Ovary (tissue), 9 donors: ENCODE results near the gene CHPT1. TPM values are rescaled to one million over a fixed set of nuclear protein-coding genes. Genes with fewer than 3 reads are reported as not detected.

Source experiments
- DNase-seq, 5 donors: peaks; one replicate each; pipeline ENCODE4 v3.0.0-alpha.2; 2019 to 2020
- H3K27ac ChIP-seq, 2 donors: fragments of 200-600 bp; one replicate each; pipeline versions ENCODE4 v1.5.1 to v1.8.0; 2019 to 2022
- H3K27me3 ChIP-seq: fragments of 200-600 bp; one replicate; pipeline ENCODE4 v1.8.0; 2022
- H3K36me3 ChIP-seq: fragments of 200-600 bp; sonication (generic); one replicate; pipeline ENCODE4 v1.5.1; 2019
- H3K4me1 ChIP-seq: one replicate; pipeline ENCODE4 v1.8.1; 2013; ENCODE audit warnings: mild to moderate bottlenecking, moderate library complexity; ENCODE audit not compliant: insufficient read depth
- H3K4me3 ChIP-seq: fragments of 200-600 bp; sonication (generic); one replicate; pipeline ENCODE4 v1.5.1; 2017
- H3K9me3 ChIP-seq, 2 donors: fragments of 200-600 bp in 1 of 2; sonication (generic) in 1 of 2; one replicate each; pipeline versions ENCODE4 v1.5.1 to v1.8.1; 2013 to 2019; ENCODE audit warnings: mild to moderate bottlenecking in 1 of 2, moderate library complexity in 1 of 2
- EP300 ChIP-seq: sonication (generic); formaldehyde crosslinking; IDR thresholded peaks from one replicate; pipeline ENCODE4 v1.6.1; 2017; ENCODE audit warnings: antibody characterized with exemption
- POLR2A ChIP-seq: fragments of 450-650 bp; IDR thresholded peaks from one replicate; pipeline ENCODE4 v1.6.1; 2017; ENCODE audit warnings: antibody characterized with exemption, mild to moderate bottlenecking, moderate library complexity
- WGBS, 3 donors: extraction: QIAGEN DNeasy Blood & Tissue Kit in 1 of 3; methylation state at CpG; one replicate each; pipeline versions ENCODE4 v1.1.5 to v1.1.7; 2013 to 2017; 5-methylcytosine and 5-hydroxymethylcytosine counted together
- intact Hi-C, 4 donors: fragments of 100-400 bp; cut with DNase I; formaldehyde crosslinking; loops; one replicate each; pipeline versions ENCODE4 v1.11.0 to v1.15.1; 2022 to 2023
- polyA plus RNA-seq, 2 donors: library from polyadenylated mRNA; stranded (reverse); fragments of 200-250 nt in 1 of 2; fragments of 350-450 nt in 1 of 2; fragmentation: Illumina TruSeq in 1 of 2; extraction: RNeasy Lipid Tissue Mini Kit (QIAGEN cat#74804) in 1 of 2; gene quantifications; one replicate each; pipeline ENCODE4 v1.2.3, GENCODE V29; 2013 to 2014
- total RNA-seq, 7 donors: library from RNA; depleted of rRNA in 2 of 7; stranded (reverse); fragments of >200 nt in 2 of 7; fragmentation: NEBNext Ultra II Directional in 3 of 7; extraction: Animal tissue kit (Norgen Biotek cat#: 25700) in 3 of 7; gene quantifications; one replicate each; pipeline versions ENCODE4 v1.1.0 to v1.2.4, GENCODE V29; 2016 to 2023
- TF ChIP-seq, protein P1 (sequence below), 3 donors: fragments of 450-650 bp in 2 of 3; fragments of 200-600 bp in 1 of 3; IDR thresholded peaks; one replicate each; pipeline versions ENCODE4 v1.5.1 to v1.8.0; 2016 to 2022; ENCODE audit warnings: antibody characterized with exemption in 3 of 3, mild to moderate bottlenecking in 1 of 3
- donor health status: DM: no; HTN: no; CAD: no; lungs with moderate emphysema.
- donor health status: DM: no; HTN: no; CAD: no.
- donor health status: Bipolar disorder and iron deficiency.
- donor health status: DM: yes; HTN: yes; CAD: no.
- donor health status: DM: no; HTN: no; CAD: no.
- donor health status: DM: yes; HTN: yes; CAD: no.

The CHPT1 gene
- total and polyA plus RNA-seq, 9 donors = 25.8 to 89.4 (median 31.4) TPM

DNA sequence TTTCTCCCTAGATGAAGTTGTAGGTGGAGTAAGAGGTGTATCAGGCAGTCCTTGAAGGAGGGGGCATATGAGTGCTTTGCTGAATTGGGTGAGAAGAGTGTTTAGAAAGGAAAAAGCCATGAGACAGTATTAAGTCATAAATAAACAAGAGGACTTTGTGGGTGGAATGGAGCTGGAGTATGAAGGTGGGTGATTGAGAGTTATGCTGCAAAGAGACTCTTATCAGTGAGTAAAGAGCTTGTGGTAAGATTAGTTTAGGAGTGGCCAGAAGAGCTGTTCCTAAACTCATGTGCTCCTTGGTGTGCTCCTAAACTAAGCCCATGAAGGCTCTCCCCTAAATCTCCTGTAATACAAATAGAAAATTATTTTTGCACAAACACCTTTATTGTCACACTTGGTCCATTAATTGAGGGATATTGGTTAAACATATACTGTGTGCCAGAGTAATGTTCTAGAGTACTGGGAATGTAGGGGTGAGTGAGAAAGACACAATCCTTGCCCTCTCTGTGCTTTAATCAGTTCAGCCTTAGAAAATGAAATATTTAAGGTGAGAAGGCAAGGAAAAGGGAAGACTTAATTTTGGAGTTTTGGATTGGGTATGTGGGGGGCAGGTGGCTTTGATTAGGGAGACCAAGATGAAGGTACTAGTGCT is 9.8 kb downstream of the CHPT1 start:
- no peaks in the 10 kb centered on the region for H3K9me3 ChIP-seq
- no peak overlapping the region for H3K4me3 ChIP-seq
- H3K36me3 ChIP-seq = no peaks in the 10 kb centered on the region
- H3K4me1 ChIP-seq = peaks cover 2% of the 10 kb centered on the region
- DNase-seq = no peak
- no peak for TF ChIP-seq EP300
- TF ChIP-seq, protein P1, sequence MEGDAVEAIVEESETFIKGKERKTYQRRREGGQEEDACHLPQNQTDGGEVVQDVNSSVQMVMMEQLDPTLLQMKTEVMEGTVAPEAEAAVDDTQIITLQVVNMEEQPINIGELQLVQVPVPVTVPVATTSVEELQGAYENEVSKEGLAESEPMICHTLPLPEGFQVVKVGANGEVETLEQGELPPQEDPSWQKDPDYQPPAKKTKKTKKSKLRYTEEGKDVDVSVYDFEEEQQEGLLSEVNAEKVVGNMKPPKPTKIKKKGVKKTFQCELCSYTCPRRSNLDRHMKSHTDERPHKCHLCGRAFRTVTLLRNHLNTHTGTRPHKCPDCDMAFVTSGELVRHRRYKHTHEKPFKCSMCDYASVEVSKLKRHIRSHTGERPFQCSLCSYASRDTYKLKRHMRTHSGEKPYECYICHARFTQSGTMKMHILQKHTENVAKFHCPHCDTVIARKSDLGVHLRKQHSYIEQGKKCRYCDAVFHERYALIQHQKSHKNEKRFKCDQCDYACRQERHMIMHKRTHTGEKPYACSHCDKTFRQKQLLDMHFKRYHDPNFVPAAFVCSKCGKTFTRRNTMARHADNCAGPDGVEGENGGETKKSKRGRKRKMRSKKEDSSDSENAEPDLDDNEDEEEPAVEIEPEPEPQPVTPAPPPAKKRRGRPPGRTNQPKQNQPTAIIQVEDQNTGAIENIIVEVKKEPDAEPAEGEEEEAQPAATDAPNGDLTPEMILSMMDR (IDR thresholded peaks at IDR 0.05) = no peak
- no peaks in the 10 kb centered on the region for H3K27me3 ChIP-seq
- H3K27ac ChIP-seq = no peak overlapping the region
- intact Hi-C loops = no loop called here

DNA sequence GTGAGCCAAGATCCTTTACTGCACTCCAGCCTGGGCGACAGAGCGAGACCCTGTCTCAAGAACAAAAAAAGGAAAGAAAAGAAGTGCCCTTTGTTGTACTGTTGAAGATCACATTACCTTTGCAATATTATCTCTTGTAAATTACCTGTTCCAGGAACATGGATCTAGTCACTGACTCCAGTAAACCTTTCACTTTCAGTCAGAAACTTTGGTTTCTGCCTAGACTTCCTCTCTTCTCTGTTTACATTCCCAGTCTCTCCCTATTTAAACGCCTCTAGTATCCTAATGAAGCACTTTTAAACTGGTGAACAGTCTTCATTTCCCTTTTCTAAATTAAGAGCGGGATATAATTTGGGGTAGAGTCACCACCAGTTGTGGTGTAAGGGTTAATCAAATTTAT is 12.8 kb downstream of the CHPT1 start:
- intact Hi-C loops = no loop called here
- no peaks in the 10 kb centered on the region for H3K36me3 ChIP-seq
- DNase-seq = no peak
- no peaks in the 10 kb centered on the region for H3K9me3 ChIP-seq
- no peak overlapping the region for H3K27ac ChIP-seq
- H3K4me3 ChIP-seq = no peak overlapping the region
- H3K27me3 ChIP-seq = no peaks in the 10 kb centered on the region
- H3K4me1 ChIP-seq = peaks cover 2% of the 10 kb centered on the region
- TF ChIP-seq, protein P1 (IDR thresholded peaks at IDR 0.05) = no peak
- TF ChIP-seq POLR2A (no peak), EP300 (no peak)
- WGBS, 3 donors = 79 to 85% (median 80%) methylated on average over 4 of the region's 4 CpGs

DNA sequence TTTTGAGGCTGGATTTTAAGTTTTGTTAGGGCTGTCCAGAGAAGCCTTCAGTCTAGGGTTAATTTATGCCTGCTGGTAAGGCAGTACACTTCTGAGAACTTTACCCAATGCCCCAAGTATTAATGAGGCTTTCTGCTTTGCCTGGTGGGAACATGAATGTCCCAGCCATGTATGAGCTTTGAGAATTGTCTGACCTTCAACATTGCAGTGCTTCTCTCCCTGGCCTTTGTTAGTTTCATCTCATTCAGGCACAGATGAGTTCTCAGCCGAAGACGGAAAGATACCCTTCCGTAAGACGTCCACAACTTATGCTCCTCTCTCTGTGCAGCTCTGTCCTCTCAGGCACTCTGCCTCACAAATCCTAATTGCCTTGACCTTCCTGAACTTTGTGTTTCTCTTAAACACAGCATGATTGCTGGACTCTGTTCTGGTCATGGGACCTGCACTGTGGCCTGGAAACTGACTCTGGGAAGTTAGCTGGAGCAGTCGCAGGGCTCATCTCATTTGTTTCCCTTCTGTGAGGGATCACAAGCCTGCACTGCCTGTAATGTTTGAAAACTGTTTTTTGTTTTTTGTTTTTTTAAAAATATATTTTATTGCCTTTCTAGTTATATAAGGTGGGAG is 15.7 kb downstream of the CHPT1 start:
- DNase-seq = peak; percentile 25 to 52 (median 48)
- intact Hi-C loops = no loop called here
- WGBS, 3 donors = 11 to 17% (median 14%) methylated on average over 5 of the region's 5 CpGs
- no peaks in the 10 kb centered on the region for H3K36me3 ChIP-seq
- H3K4me3 ChIP-seq = no peak overlapping the region
- H3K27me3 ChIP-seq = no peaks in the 10 kb centered on the region
- peaks cover 2% of the 10 kb centered on the region for H3K4me1 ChIP-seq
- no peaks in the 10 kb centered on the region for H3K9me3 ChIP-seq
- peak overlapping the region; percentile 23 to 66 for H3K27ac ChIP-seq
- no peak for TF ChIP-seq POLR2A
- TF ChIP-seq, protein P1 (IDR thresholded peaks at IDR 0.05) = no peak
- no peak for TF ChIP-seq EP300

DNA sequence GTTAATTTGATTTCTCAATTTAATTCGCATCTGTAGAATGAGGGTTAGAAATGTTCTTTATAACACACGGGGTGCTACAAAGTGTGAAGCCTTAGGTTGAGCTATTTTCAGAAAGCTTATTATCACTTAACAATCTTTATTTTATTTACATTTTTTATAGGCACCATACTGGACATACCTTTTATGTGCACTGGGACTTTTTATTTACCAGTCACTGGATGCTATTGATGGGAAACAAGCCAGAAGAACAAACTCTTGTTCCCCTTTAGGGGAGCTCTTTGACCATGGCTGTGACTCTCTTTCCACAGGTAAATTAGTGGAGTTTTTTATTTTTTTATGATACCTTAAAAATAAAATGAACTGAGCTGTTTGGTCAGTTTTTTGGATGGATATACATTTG is 16.5 kb downstream of the CHPT1 start:
- Histone ChIP-seq H3K4me1 (peaks cover 2% of the 10 kb centered on the region), H3K4me3 (no peak overlapping the region), H3K9me3 (no peaks in the 10 kb centered on the region), H3K27ac (peak overlapping the region in 1 of 2 donors; percentile 66), H3K27me3 (no peaks in the 10 kb centered on the region), H3K36me3 (no peaks in the 10 kb centered on the region)
- no peak for DNase-seq
- WGBS, 3 donors = 77 to 81% (median 79%) methylated on average over 2 of the region's 2 CpGs
- intact Hi-C loops = no loop called here
- TF ChIP-seq POLR2A = no peak
- TF ChIP-seq EP300 = no peak
- TF ChIP-seq, protein P1 (IDR thresholded peaks at IDR 0.05) = no peak
